ENCODE measurements around the gene PSTPIP1. TPM values are rescaled to one million over a fixed set of nuclear protein-coding genes. Genes with fewer than 3 reads are reported as not detected.

The PSTPIP1 gene
- total RNA-seq, 1 donor from 2014 or later: 18.4 TPM

GRCh38 chr15:76987276-76987675, 7.7 kb upstream of the PSTPIP1 start:
- Histone ChIP-seq H3K27ac (no peak overlapping the region), H3K4me3 (no peak overlapping the region), H3K27me3 (ENCODE audit: low read depth) (no peaks in the 10 kb centered on the region), H3K36me3 (no peaks in the 10 kb centered on the region), H3K9me3 (no peaks in the 10 kb centered on the region), H3K4me1 (peaks cover 25% of the 10 kb centered on the region)
- no peak for ATAC-seq
- intact Hi-C loops (cut with DNase I): no loop called here
- no peak for TF ChIP-seq CTCF (IDR thresholded peaks at IDR 0.05)
- no peak for DNase-seq

- no peak overlapping the region for H3K4me3 ChIP-seq
- no peaks in the 10 kb centered on the region for H3K36me3 ChIP-seq
- intact Hi-C loops (cut with DNase I): no loop called here
- no peaks in the 10 kb centered on the region for H3K27me3 ChIP-seq (ENCODE audit: low read depth)
- DNase-seq (peak; percentile 85), ATAC-seq (peak; percentile 69 to 85)
- H3K9me3 ChIP-seq: no peaks in the 10 kb centered on the region
- no peak for TF ChIP-seq CTCF (IDR thresholded peaks at IDR 0.05)
- peak overlapping the region; percentile 68 for H3K27ac ChIP-seq
- peaks cover 28% of the 10 kb centered on the region for H3K4me1 ChIP-seq
Observed at GRCh38 chr15:76987896-76988860, 6.7 kb upstream of the PSTPIP1 start.

GRCh38 chr15:76988867-76989780, 5.8 kb upstream of the PSTPIP1 start:
- no peak for TF ChIP-seq CTCF (IDR thresholded peaks at IDR 0.05)
- peaks cover 28% of the 10 kb centered on the region for H3K4me1 ChIP-seq
- no peaks in the 10 kb centered on the region for H3K36me3 ChIP-seq
- DNase-seq (no peak), ATAC-seq (peak in 1 of 2 donors; percentile 41)
- no peak overlapping the region for H3K4me3 ChIP-seq
- H3K27ac ChIP-seq: peak overlapping the region; percentile 53
- H3K27me3 ChIP-seq (ENCODE audit: low read depth): no peaks in the 10 kb centered on the region
- H3K9me3 ChIP-seq: no peaks in the 10 kb centered on the region
- intact Hi-C loops (cut with DNase I): no loop called here

- H3K4me1 ChIP-seq: peaks cover 41% of the 10 kb centered on the region
Observed at GRCh38 chr15:76991048-76991447, 3.9 kb upstream of the PSTPIP1 start.

More at GRCh38 chr15:76991048-76991447, 3.9 kb upstream of the PSTPIP1 start:
- Histone ChIP-seq H3K27ac (no peak overlapping the region), H3K9me3 (no peaks in the 10 kb centered on the region), H3K27me3 (ENCODE audit: low read depth) (no peaks in the 10 kb centered on the region), H3K4me3 (no peak overlapping the region), H3K36me3 (no peaks in the 10 kb centered on the region)
- intact Hi-C loops (cut with DNase I): no loop called here
- DNase-seq (peak; percentile 66), ATAC-seq (no peak)
- TF ChIP-seq CTCF (IDR thresholded peaks at IDR 0.05): no peak
